D721Med (cell line): ENCODE data around the gene CCDC148.
"Not testable (repeated sequence)": the region's sequence is repeated elsewhere in the genome, so short reads cannot be mapped to it uniquely, and the experiment has no call there.

Source experiments
- DNase-seq: peaks from one replicate; pipeline ENCODE4 v3.0.0; 2011; ENCODE audit warnings: low spot score; ENCODE audit not compliant: insufficient read length
- FAIRE-seq: peaks from 2 replicates; lab custom pipeline; 2011; peaks lifted over from hg19 to GRCh38; lab: Jason Lieb, UNC
- CTCF ChIP-seq: IDR thresholded peaks from 2 replicates; pipeline ENCODE4 v1.5.1; 2012; ENCODE audit warnings: mild to moderate bottlenecking, control low read depth; ENCODE audit not compliant: insufficient read depth; ENCODE audit errors: missing control alignments

The CCDC148 gene

GRCh38 chr2:158313734-158314133 is 142.8 kb downstream of the CCDC148 start:
- no peak for TF ChIP-seq CTCF
- DNase-seq: no peak
- FAIRE-seq: no peak

GRCh38 chr2:158312981-158313380 is 143.6 kb downstream of the CCDC148 start:
- TF ChIP-seq CTCF: no peak
- DNase-seq (no peak), FAIRE-seq (no peak)

GRCh38 chr2:158310407-158310806 is 146.1 kb downstream of the CCDC148 start:
- not testable (repeated sequence) for DNase-seq, FAIRE-seq

- no peak for FAIRE-seq
- no peak for DNase-seq
- no peak for TF ChIP-seq CTCF
Observed at GRCh38 chr2:158305501-158305900, 151.1 kb downstream of the CCDC148 start.

GRCh38 chr2:158300394-158300793 is 156.2 kb downstream of the CCDC148 start:
- FAIRE-seq: no peak
- DNase-seq: no peak
- no peak for TF ChIP-seq CTCF

- FAIRE-seq (no peak), DNase-seq (no peak)
- no peak for TF ChIP-seq CTCF
Observed at GRCh38 chr2:158297606-158298005, 158.9 kb downstream of the CCDC148 start.

GRCh38 chr2:158297120-158297519 is 159.4 kb downstream of the CCDC148 start:
- TF ChIP-seq CTCF: no peak
- DNase-seq: no peak
- no peak for FAIRE-seq

GRCh38 chr2:158293722-158294121 is 162.8 kb downstream of the CCDC148 start:
- no peak for TF ChIP-seq CTCF
- FAIRE-seq (no peak), DNase-seq (no peak)
